Loucy (cell line): ENCODE results near the gene TMEM19.

Experiments used
- CTCF ChIP-seq: fragments of 200-600 bp; sonication (generic); conservative IDR thresholded peaks from 2 replicates; pipeline ENCODE4 v1.5.1; 2014; ENCODE audit warnings: mild to moderate bottlenecking, antibody characterized with exemption, low read length
- EZH2phosphoT487 ChIP-seq: fragments of 200-600 bp; IDR thresholded peaks from 2 replicates; pipeline ENCODE4 v1.6.1; 2018; ENCODE audit warnings: antibody characterized with exemption, mild to moderate bottlenecking, moderate library complexity, borderline replicate concordance

- no peak for TF ChIP-seq CTCF
- no peak for TF ChIP-seq EZH2phosphoT487
Observed at GRCh38 chr12:71641390-71641789, 44.5 kb upstream of the TMEM19 start.
